HEK293 (cell line): ENCODE results near the gene MORN1.

ENCODE experiments used
- CTCF ChIA-PET: fragments of 350-600 bp; formaldehyde crosslinking; extraction: SDS; loops from one replicate; lab custom pipeline; 2021; ENCODE audit warnings: antibody characterized with exemption; lab: Yijun Ruan, JAX
- POLR2A ChIA-PET: fragments of 300-600 bp; formaldehyde crosslinking; extraction: SDS; loops from one replicate; lab custom pipeline; 2020; ENCODE audit warnings: antibody characterized with exemption, inconsistent platforms; lab: Yijun Ruan, JAX
- H3K27ac ChIP-seq: fragments of 200-500 bp; sonication (Bioruptor generic); 2 replicates; pipeline ENCODE4 v1.5.1; 2014; ENCODE audit warnings: low read depth, low read length, control low read depth, inconsistent platforms; ENCODE audit errors: extremely low read depth
- H3K36me3 ChIP-seq, 2 experiments: fragments of 200-500 bp in 1 of 2; sonication (Bioruptor generic) in 1 of 2; 1 replicate in 1 of 2; 2 replicates in 1 of 2; pipeline ENCODE4 v1.5.1; 2014 to 2017; ENCODE audit warnings: inconsistent platforms in 2 of 2, low read length in 2 of 2; ENCODE audit not compliant: control insufficient read depth in 2 of 2, insufficient read depth in 1 of 2
- H3K4me1 ChIP-seq: fragments of 200-500 bp; sonication (Bioruptor generic); 2 replicates; pipeline ENCODE4 v1.5.1; 2014; ENCODE audit warnings: mild to moderate bottlenecking, low read length, inconsistent platforms; ENCODE audit not compliant: control insufficient read depth, insufficient read depth
- H3K4me3 ChIP-seq: 2 replicates; pipeline ENCODE4 v1.5.1; 2011; ENCODE audit warnings: low read depth, mild to moderate bottlenecking, control low read depth, low read length, moderate library complexity
- H3K9me3 ChIP-seq: fragments of 200-500 bp; sonication (Bioruptor generic); 2 replicates; pipeline ENCODE4 v1.5.1; 2014; ENCODE audit warnings: low read depth, low read length, inconsistent platforms; ENCODE audit not compliant: control insufficient read depth, insufficient read depth
- SALL2 ChIP-seq: fragments of 450-650 bp; formaldehyde crosslinking; IDR thresholded peaks from 2 replicates; pipeline ENCODE4 v1.5.0; 2017; ENCODE audit warnings: missing biosample characterization, mild to moderate bottlenecking, missing genetic modification characterization, borderline replicate concordance
- SP3 ChIP-seq: fragments of 450-650 bp; formaldehyde crosslinking; IDR thresholded peaks from 2 replicates; pipeline ENCODE4 v1.5.1; 2016; ENCODE audit warnings: missing biosample characterization, missing genetic modification characterization
- ZIC2 ChIP-seq: fragments of 450-650 bp; formaldehyde crosslinking; IDR thresholded peaks from 2 replicates; pipeline ENCODE4 v1.5.1; 2016; ENCODE audit warnings: missing biosample characterization, missing genetic modification characterization
- ZNF169 ChIP-seq: fragments of 450-650 bp; formaldehyde crosslinking; IDR thresholded peaks from 2 replicates; pipeline ENCODE4 v1.5.1; 2016; ENCODE audit warnings: missing biosample characterization, missing genetic modification characterization
- ZNF555 ChIP-seq: fragments of 450-650 bp; formaldehyde crosslinking; conservative IDR thresholded peaks from 2 replicates; pipeline ENCODE4 v1.5.1; 2017; ENCODE audit warnings: missing biosample characterization, mild to moderate bottlenecking, missing genetic modification characterization, inconsistent platforms
- ZNF561 ChIP-seq: fragments of 450-650 bp; IDR thresholded peaks from 2 replicates; pipeline ENCODE4 v1.5.1; 2018; ENCODE audit warnings: missing biosample characterization, missing genetic modification characterization, borderline replicate concordance
- ZNF596 ChIP-seq: fragments of 450-650 bp; IDR thresholded peaks from 2 replicates; pipeline ENCODE4 v1.5.0; 2018; ENCODE audit warnings: missing biosample characterization, mild to moderate bottlenecking, missing genetic modification characterization, moderate library complexity
- TF ChIP-seq, protein P1 (sequence below): fragments of 450-650 bp; IDR thresholded peaks from 2 replicates; pipeline ENCODE4 v1.5.1; 2018; ENCODE audit warnings: missing biosample characterization, missing genetic modification characterization
- TF ChIP-seq, protein P2 (sequence below): fragments of 450-650 bp; formaldehyde crosslinking; IDR thresholded peaks from 2 replicates; pipeline ENCODE4 v1.5.1; 2016; ENCODE audit warnings: missing biosample characterization, missing genetic modification characterization
- TF ChIP-seq, protein P3 (sequence below): fragments of 450-650 bp; IDR thresholded peaks from 2 replicates; pipeline ENCODE4 v1.5.1; 2018; ENCODE audit warnings: missing biosample characterization, mild to moderate bottlenecking, missing genetic modification characterization

MORN1 gene

DNA sequence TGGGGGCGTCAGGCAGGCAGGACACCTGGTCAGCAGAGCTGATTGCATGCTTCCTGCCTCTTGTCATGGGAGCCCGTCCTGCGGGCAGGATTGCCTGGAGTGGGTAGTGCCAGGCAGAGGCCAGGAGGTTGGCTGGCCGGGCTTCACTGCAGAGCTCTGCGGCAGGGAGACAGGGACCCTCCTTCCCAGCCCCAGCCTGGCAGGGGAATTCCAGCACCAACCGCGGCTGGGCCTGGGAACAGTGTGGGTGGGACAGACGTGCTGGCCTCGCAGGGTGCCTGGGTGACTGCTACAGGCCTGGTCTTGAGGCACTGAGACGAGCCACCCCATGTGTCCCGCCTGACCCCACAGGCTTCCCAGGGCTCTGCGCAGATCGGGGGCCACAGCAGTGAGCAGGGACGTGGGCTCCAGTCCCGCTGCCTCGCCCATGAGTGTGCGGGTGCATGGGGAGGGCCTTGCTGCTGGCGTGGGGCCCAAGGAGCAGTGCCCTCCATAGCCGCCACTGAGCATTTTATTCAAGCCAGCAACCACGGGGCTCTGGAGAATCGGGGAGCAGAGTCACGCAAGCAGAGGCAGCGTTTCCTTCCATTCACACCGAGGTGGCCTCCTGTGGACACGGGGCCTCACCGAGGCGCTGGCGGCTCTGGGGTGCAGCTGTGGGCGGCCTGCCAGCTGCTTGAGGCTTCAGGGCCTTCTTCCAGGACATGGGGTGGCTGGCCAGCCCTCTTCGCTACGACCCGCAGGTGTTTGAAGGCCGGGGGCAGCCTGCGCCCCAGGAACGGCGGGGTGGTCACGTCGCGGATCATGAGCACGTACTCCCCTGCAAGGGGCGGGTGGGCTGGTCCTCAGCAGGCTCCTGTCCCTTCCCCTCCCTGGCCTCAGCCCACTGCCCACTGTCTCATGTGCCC, 70.3 kb downstream of the MORN1 start (continued):
- no peak for TF ChIP-seq SALL2

DNA sequence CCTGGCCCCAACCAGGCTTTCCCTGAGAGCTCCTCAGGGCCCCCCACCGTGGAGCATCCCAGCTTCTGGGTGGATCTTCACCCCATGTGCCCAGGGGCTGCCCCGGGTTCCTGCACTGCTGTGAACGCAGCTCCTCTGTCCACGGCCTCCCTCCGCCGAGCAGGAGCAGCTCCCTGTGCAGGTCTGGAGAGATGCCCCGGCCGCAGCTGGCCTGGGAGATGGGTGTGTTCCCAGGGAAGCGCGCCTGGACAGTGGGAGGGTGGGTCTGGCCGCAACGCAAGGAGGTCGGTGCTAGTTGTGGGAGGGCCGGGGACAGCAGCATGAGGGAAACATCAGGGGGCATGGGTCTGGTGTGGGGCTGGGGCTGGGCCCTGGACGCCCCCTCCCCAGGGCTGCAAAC, 71.3 kb downstream of the MORN1 start:
- Histone ChIP-seq H3K4me3 (no peak overlapping the region), H3K4me1 (no peaks in the 10 kb centered on the region; the same call in 1 of the 2 replicates), H3K27ac (no peak overlapping the region)
- CTCF ChIA-PET, result no interaction called here
- TF ChIP-seq ZIC2 (tag by site-specific recombination), result 0 out of 2 replicates have a peak, but pooled peaks have one; percentile 13
- TF ChIP-seq, protein P1, sequence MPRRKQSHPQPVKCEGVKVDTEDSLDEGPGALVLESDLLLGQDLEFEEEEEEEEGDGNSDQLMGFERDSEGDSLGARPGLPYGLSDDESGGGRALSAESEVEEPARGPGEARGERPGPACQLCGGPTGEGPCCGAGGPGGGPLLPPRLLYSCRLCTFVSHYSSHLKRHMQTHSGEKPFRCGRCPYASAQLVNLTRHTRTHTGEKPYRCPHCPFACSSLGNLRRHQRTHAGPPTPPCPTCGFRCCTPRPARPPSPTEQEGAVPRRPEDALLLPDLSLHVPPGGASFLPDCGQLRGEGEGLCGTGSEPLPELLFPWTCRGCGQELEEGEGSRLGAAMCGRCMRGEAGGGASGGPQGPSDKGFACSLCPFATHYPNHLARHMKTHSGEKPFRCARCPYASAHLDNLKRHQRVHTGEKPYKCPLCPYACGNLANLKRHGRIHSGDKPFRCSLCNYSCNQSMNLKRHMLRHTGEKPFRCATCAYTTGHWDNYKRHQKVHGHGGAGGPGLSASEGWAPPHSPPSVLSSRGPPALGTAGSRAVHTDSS (tag by site-specific recombination), result no peak
- TF ChIP-seq, protein P2, sequence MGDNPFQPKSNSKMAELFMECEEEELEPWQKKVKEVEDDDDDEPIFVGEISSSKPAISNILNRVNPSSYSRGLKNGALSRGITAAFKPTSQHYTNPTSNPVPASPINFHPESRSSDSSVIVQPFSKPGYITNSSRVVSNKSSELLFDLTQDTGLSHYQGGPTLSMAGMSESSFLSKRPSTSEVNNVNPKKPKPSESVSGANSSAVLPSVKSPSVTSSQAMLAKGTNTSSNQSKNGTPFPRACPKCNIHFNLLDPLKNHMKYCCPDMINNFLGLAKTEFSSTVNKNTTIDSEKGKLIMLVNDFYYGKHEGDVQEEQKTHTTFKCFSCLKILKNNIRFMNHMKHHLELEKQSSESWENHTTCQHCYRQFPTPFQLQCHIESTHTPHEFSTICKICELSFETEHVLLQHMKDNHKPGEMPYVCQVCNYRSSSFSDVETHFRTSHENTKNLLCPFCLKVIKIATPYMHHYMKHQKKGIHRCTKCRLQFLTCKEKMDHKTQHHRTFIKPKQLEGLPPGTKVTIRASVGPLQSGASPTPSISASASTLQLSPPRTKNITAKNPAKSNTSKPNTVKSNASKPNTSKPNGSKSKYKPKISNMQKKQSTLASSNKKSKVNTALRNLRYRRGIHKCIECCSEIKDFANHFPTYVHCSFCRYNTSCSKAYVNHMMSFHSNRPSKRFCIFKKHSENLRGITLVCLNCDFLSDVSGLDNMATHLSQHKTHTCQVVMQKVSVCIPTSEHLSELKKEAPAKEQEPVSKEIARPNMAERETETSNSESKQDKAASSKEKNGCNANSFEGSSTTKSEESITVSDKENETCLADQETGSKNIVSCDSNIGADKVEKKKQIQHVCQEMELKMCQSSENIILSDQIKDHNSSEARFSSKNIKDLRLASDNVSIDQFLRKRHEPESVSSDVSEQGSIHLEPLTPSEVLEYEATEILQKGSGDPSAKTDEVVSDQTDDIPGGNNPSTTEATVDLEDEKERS (tag by site-specific recombination), result no peak
- TF ChIP-seq, all 188 proteins: peak for 1
- no peaks in the 10 kb centered on the region for H3K9me3 ChIP-seq
- POLR2A ChIA-PET, result no interaction called here
- no peaks in the 10 kb centered on the region for H3K36me3 ChIP-seq

DNA sequence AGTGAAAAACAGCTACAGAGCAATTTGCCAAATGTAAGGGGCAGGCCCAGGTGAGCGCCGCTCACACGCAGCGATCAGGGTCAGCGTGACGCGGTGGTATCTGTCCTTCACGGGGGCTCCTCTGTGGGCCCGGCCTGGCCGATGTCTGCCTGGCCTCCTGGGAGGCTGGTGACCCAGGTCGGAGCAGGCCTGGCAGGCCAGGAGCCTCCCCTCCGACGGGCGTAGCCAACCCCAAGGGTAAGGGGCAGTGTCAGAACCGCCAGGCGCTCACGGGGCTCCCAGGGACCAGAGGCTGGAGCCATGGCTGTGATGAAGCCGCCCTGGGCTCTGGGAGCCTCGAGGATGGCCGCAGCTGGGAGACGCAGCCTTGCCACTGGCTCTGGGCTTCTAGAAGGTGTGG, 72.1 kb downstream of the MORN1 start:
- Histone ChIP-seq H3K4me1 (no peaks in the 10 kb centered on the region; the same call in 1 of the 2 replicates), H3K9me3 (no peaks in the 10 kb centered on the region), H3K4me3 (no peak overlapping the region), H3K27ac (no peak overlapping the region), H3K36me3 (no peaks in the 10 kb centered on the region)
- no peak for TF ChIP-seq ZNF596 (tag by site-specific recombination)
- TF ChIP-seq SP3 (tag by site-specific recombination), result no peak
- TF ChIP-seq ZNF555 (tag by site-specific recombination), result no peak
- TF ChIP-seq ZNF169 (tag by site-specific recombination), result no peak
- TF ChIP-seq, protein P3, sequence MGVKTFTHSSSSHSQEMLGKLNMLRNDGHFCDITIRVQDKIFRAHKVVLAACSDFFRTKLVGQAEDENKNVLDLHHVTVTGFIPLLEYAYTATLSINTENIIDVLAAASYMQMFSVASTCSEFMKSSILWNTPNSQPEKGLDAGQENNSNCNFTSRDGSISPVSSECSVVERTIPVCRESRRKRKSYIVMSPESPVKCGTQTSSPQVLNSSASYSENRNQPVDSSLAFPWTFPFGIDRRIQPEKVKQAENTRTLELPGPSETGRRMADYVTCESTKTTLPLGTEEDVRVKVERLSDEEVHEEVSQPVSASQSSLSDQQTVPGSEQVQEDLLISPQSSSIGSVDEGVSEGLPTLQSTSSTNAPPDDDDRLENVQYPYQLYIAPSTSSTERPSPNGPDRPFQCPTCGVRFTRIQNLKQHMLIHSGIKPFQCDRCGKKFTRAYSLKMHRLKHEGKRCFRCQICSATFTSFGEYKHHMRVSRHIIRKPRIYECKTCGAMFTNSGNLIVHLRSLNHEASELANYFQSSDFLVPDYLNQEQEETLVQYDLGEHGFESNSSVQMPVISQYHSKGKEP (tag by site-specific recombination), result no peak
- no peak for TF ChIP-seq ZNF561 (tag by site-specific recombination)
- ChIA-PET POLR2A (no interaction called here), CTCF (no interaction called here)
